OCI-LY3 (cell line): Measurements from ENCODE around the gene NADK.
A peak's percentile ranks its signal among the peaks of the same experiment; 100 is the strongest.

Experiments
- H2AFZ ChIP-seq: fragments of 200-600, 300-600 bp; shearing (Covaris generic); 2 replicates; pipeline ENCODE4 v1.6.0; 2014; ENCODE audit warnings: antibody characterized with exemption, low read depth, low read length
- H3K27ac ChIP-seq: fragments of 200-600, 300-600 bp; sonication (generic); 2 replicates; pipeline ENCODE4 v1.5.1; 2014; ENCODE audit warnings: mild to moderate bottlenecking, low read length, moderate library complexity, mixed read lengths
- H3K27me3 ChIP-seq: fragments of 200-600, 300-600 bp; sonication (generic); 2 replicates; pipeline ENCODE4 v1.6.1; 2014; ENCODE audit warnings: low read depth, low read length, mixed read lengths
- H3K36me3 ChIP-seq: fragments of 200-600, 300-600 bp; sonication (generic); replicated peaks from 2 replicates; pipeline ENCODE3; 2014; ENCODE audit warnings: low read depth, low read length, mixed read lengths
- H3K4me1 ChIP-seq: fragments of 300-600, 200-600 bp; sonication (generic); 2 replicates; pipeline ENCODE4 v1.6.1; 2014; ENCODE audit warnings: low read length, mixed read lengths
- H3K4me2 ChIP-seq: fragments of 200-600, 300-600 bp; sonication (generic); 2 replicates; pipeline ENCODE4 v1.6.1; 2014; ENCODE audit warnings: low read length, mixed read lengths
- H3K4me3 ChIP-seq: fragments of 300-600, 200-600 bp; sonication (generic); 2 replicates; pipeline ENCODE4 v1.5.1; 2014; ENCODE audit warnings: antibody characterized with exemption, mild to moderate bottlenecking, low read length, moderate library complexity
- H3K79me2 ChIP-seq: fragments of 300-600, 200-600 bp; shearing (Covaris generic); 2 replicates; pipeline ENCODE4 v1.6.1; 2014; ENCODE audit warnings: mild to moderate bottlenecking, low read length, mixed read lengths
- H3K9ac ChIP-seq: fragments of 300-600, 200-600 bp; shearing (Covaris generic); 2 replicates; pipeline ENCODE4 v1.6.0; 2014; ENCODE audit warnings: mild to moderate bottlenecking, low read length, moderate library complexity
- H3K9me3 ChIP-seq: fragments of 200-600, 300-600 bp; shearing (Covaris generic); 2 replicates; pipeline ENCODE4 v1.6.1; 2014; ENCODE audit warnings: low read length, mixed read lengths; ENCODE audit not compliant: insufficient read depth
- H4K20me1 ChIP-seq: fragments of 200-600, 300-600 bp; sonication (generic); 2 replicates; pipeline ENCODE4 v1.6.1; 2016; ENCODE audit warnings: low read length, mixed read lengths; ENCODE audit not compliant: insufficient read depth
- EZH2phosphoT487 ChIP-seq: fragments of 200-600 bp; shearing (Covaris generic); IDR thresholded peaks from 2 replicates; pipeline ENCODE4 v1.6.1; 2018; ENCODE audit warnings: antibody characterized with exemption, mixed run types, low read depth
- TF ChIP-seq, protein P1 (sequence below): fragments of 200-600, 300-600 bp; sonication (generic); IDR thresholded peaks from 2 replicates; pipeline ENCODE4 v1.5.1; 2014; ENCODE audit warnings: antibody characterized with exemption, low read length, low read depth

NADK gene

DNA sequence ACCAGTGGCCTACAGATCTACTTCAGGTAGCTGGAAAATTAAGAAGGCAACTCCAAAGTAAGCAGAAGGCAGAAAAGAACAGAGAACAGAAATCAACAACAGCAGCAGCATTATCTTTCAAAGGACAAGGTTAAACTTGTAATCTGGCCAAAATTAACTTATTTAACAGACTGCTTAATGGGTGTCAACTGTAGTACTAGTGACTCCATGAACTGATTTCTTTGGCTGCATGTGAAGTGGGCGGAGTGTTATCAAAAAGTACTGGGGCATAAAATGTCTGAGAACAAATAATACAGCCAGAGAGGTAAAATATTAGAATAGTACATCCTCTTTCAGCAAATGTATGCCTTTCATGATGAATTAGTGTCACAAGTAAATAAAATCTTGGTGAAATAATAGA, 24.6 kb upstream of the NADK start:
- H4K20me1 ChIP-seq = peaks cover 34% of the 10 kb centered on the region
- H3K4me1 ChIP-seq = peaks cover 24% of the 10 kb centered on the region
- peaks cover 57% of the 10 kb centered on the region for H3K79me2 ChIP-seq
- H3K27ac ChIP-seq = no peak overlapping the region
- no peaks in the 10 kb centered on the region for H3K9me3 ChIP-seq
- H3K4me2 ChIP-seq = no peak overlapping the region
- H3K4me3 ChIP-seq = no peak overlapping the region
- H3K27me3 ChIP-seq = no peaks in the 10 kb centered on the region
- TF ChIP-seq EZH2phosphoT487 = no peak
- TF ChIP-seq, protein P1, sequence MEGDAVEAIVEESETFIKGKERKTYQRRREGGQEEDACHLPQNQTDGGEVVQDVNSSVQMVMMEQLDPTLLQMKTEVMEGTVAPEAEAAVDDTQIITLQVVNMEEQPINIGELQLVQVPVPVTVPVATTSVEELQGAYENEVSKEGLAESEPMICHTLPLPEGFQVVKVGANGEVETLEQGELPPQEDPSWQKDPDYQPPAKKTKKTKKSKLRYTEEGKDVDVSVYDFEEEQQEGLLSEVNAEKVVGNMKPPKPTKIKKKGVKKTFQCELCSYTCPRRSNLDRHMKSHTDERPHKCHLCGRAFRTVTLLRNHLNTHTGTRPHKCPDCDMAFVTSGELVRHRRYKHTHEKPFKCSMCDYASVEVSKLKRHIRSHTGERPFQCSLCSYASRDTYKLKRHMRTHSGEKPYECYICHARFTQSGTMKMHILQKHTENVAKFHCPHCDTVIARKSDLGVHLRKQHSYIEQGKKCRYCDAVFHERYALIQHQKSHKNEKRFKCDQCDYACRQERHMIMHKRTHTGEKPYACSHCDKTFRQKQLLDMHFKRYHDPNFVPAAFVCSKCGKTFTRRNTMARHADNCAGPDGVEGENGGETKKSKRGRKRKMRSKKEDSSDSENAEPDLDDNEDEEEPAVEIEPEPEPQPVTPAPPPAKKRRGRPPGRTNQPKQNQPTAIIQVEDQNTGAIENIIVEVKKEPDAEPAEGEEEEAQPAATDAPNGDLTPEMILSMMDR = no peak
- no peak overlapping the region for H2AFZ ChIP-seq
- H3K36me3 ChIP-seq = peaks cover 42% of the 10 kb centered on the region
- H3K9ac ChIP-seq = no peak overlapping the region

DNA sequence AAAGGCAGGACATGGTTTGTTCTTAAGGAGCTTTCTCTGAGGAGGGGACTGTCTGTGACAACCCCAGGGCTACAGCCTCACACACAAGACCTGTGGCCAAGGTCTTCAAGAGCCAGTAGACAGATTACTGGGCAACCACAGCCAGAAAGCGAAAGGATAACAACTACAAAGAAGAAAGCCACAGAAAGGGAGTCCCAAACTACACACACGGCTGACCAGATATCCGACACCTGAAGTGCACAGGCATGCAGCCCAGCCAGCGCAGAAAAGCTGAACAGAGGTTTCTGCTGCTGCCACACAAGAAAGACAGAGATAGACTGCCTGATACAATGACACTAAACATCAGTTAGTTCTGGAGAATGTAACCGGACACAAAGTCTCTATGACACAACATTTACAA, 21.4 kb upstream of the NADK start:
- Histone ChIP-seq H3K4me1 (peaks cover 29% of the 10 kb centered on the region), H4K20me1 (peaks cover 52% of the 10 kb centered on the region), H3K9ac (no peak overlapping the region), H2AFZ (no peak overlapping the region), H3K9me3 (no peaks in the 10 kb centered on the region), H3K79me2 (peaks cover 83% of the 10 kb centered on the region), H3K4me2 (peak overlapping the region; percentile 12), H3K27me3 (no peaks in the 10 kb centered on the region), H3K27ac (peak overlapping the region; percentile 29), H3K4me3 (no peak overlapping the region), H3K36me3 (peaks cover 57% of the 10 kb centered on the region)
- TF ChIP-seq, protein P1 = no peak
- no peak for TF ChIP-seq EZH2phosphoT487

GRCh38 chr1:1797731-1798341, 19.6 kb upstream of the NADK start:
- H3K79me2 ChIP-seq = peaks cover 89% of the 10 kb centered on the region
- H3K4me1 ChIP-seq = peaks cover 29% of the 10 kb centered on the region
- H3K27ac ChIP-seq = peak overlapping the region; percentile 84
- no peaks in the 10 kb centered on the region for H3K27me3 ChIP-seq
- peak overlapping the region; percentile 49; the same call in 1 of the 2 replicates for H3K4me3 ChIP-seq
- no peak for TF ChIP-seq EZH2phosphoT487
- TF ChIP-seq, protein P1 = no peak
- no peaks in the 10 kb centered on the region for H3K9me3 ChIP-seq
- H3K4me2 ChIP-seq = peak overlapping the region; percentile 64
- H2AFZ ChIP-seq = no peak overlapping the region
- peaks cover 61% of the 10 kb centered on the region for H3K36me3 ChIP-seq
- H3K9ac ChIP-seq = peak overlapping the region; percentile 15; the same call in 1 of the 2 replicates
- peaks cover 52% of the 10 kb centered on the region for H4K20me1 ChIP-seq

DNA sequence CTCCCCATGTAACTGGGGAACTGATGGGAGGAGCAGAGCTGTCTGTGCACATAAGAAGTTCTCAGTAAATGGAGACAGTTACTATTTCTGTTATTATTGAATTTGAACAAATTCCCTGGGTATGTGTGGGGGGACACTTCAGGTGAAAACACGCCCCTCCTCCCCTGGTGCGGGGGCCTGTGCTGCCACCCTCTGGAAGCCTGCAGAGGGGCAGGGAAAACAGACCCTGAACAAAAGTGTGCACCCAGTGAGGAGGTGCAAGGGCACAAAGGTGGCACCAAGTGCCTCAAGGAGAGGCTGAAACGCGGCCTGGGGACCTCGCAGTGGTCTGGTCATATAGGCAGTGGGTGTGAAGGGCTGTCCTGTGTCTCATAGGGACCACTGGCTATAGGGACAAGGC, 18.2 kb upstream of the NADK start:
- no peaks in the 10 kb centered on the region for H3K9me3 ChIP-seq
- no peaks in the 10 kb centered on the region for H3K27me3 ChIP-seq
- peaks cover 29% of the 10 kb centered on the region for H3K4me1 ChIP-seq
- no peak overlapping the region for H3K27ac ChIP-seq
- H2AFZ ChIP-seq = no peak overlapping the region
- peaks cover 60% of the 10 kb centered on the region for H3K36me3 ChIP-seq
- peaks cover 45% of the 10 kb centered on the region for H4K20me1 ChIP-seq
- H3K9ac ChIP-seq = no peak overlapping the region
- no peak overlapping the region for H3K4me3 ChIP-seq
- no peak for TF ChIP-seq EZH2phosphoT487
- TF ChIP-seq, protein P1 = peak; percentile 39; the same call in 1 of the 2 replicates
- peaks cover 78% of the 10 kb centered on the region for H3K79me2 ChIP-seq
- H3K4me2 ChIP-seq = no peak overlapping the region
